ENCODE data around the gene ZBTB16.

Gene ZBTB16

GRCh38 chr11:114064216-114064615, 4.7 kb downstream of the ZBTB16 start:
- DNase-seq (ENCODE audit: low spot score), result no peak

DNA sequence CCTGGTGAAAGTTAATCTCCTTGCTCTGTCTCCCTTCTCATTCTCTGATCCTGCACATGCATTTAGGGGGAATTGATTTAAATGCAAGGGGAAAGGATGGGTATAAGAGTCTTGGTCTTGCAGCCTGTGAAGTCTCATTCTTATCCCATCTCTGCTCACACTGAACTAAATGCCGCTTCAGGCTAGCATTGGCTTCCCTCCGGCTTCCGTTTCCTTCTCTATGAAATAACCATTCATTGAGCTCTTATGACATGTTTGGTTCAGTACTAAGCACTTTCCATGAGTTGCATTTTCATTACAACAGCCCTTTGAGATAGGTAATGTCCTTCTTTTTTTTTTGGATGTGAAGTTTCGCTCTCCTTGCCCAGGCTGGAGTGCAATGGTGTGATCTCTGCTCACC, 5.6 kb downstream of the ZBTB16 start:
- DNase-seq (ENCODE audit: low spot score), result no peak

- DNase-seq (ENCODE audit: low spot score), result no peak
Measured at GRCh38 chr11:114066046-114066648, 6.6 kb downstream of the ZBTB16 start.

- no peak for DNase-seq (ENCODE audit: low spot score)
Measured at GRCh38 chr11:114068327-114068726, 8.8 kb downstream of the ZBTB16 start.

DNA sequence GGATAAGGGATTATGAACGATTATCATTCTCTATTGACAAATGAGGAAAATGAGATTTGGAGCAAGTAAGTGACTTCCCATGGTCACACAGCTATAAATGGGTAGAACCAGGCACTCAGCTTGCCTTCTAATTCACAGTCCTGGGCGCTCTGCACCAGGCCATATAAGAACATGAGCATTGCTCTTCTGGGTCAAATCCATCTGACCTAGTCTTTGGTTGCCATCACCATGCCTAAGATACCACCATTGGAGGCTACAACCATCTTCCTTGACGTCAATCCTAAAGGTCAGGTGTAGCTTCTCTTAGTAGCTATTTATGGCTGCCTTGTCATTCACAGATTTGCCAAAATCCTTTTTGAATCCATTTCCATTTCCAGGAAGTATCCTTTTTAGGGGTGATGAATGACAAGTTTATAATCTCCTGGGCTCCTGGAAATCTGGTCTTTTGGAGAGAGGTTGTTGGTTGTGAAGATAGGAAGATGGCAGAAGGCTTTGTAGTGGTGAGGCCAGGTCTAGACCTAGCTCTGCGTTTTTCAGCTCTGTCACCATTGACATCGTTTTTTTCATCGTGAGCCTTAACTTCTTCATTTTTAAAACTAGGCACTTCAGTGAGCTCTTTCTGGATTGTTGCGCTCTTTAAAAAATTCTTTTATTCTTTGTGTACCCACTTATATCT, 11.1 kb downstream of the ZBTB16 start:
- DNase-seq (ENCODE audit: low spot score), result no peak

- no peak for DNase-seq (ENCODE audit: low spot score)
Measured at GRCh38 chr11:114073007-114073827, 13.7 kb downstream of the ZBTB16 start.

DNA sequence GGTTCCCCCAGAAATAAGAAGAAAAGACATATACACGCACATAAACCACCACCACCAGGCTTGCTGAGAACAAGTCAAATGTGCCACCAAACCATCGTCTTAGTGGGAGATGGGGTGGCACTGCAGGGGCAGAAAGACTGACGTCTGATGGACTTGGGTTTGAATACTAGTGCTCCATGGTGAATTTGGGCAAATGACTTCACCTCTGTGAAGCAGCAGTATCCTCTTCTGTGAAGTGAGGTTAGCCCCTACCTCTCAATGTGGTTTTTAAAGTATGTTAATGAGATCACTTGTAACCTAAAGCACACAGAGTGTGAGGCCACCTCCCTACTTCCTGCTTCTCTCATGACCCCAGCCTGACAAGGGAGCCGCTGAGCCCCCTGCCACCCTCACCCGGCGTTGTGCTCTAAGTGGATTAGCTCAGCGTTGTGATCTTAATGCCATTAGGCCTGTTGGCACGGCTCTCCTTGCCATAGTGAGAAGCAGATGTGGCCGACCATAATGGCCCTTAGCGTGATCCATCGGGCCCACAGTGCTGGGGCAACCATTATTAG, 14.4 kb downstream of the ZBTB16 start:
- DNase-seq (ENCODE audit: low spot score), result no peak

- DNase-seq (ENCODE audit: low spot score), result no peak
Measured at GRCh38 chr11:114074546-114075343, 15.2 kb downstream of the ZBTB16 start.

- DNase-seq (ENCODE audit: low spot score), result no peak
Measured at GRCh38 chr11:114075344-114075610, 15.8 kb downstream of the ZBTB16 start.

- DNase-seq (ENCODE audit: low spot score), result peak; percentile 31
Measured at GRCh38 chr11:114075891-114076441, 16.5 kb downstream of the ZBTB16 start.

DNA sequence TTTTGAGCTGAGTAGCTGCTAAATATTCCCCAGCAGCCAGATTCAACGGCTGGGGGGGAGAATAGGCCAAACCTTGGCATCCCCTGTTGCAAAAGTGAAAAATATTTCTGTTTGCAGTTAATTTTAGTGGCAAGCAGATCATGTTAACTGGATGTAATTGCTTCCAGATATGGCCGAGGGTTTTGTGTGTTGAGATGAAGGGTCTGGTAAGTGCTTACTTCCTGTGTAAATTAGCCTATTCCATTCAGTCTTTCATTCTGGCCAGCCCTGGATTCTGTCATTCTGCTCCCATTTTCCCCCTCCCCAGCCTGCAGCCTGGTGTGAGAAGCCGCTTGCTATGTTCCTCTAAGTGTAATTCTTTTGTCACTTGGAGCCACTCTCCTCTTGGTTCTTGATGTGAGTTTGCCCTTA, 17.4 kb downstream of the ZBTB16 start:
- no peak for DNase-seq (ENCODE audit: low spot score)

DNA sequence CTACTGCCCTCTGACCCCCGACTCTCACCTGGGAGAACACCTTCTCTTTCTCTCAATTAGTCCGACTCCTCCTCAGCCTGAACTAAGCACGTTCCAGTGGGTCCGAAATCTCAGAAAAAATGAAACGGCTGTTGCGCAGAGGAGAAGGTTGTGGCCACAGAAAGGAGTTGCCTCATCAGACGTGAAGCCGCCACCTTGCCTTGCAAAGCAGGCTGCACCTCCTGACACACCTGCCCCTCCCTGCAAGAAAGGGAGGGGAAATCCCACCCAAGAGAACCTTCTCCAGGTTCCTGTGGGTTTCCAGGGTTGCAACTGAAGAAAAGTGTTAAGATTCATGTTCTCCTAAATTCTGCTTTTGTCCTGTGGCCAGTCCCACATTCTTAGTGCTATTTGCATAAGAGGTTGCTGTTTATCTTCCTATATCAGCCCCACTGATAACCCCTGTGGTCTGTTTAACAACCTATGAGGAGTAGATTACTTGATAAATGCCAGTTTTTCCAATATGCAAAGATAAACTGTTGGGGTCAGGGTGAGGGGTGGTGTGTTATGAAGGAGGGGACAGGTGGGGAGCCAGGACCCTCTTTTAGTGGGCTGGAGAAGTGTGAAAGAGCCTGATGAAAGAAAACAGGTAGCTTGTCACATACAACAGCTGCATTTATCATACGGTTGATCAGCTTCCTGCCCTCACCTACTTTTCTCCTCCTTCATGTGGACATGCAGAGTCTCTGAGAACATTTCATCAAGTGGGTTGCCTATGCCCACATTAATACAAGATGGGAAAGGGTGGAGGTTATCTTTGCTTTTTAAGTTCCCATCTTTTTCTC, 18.2 kb downstream of the ZBTB16 start:
- DNase-seq (ENCODE audit: low spot score), result no peak

DNA sequence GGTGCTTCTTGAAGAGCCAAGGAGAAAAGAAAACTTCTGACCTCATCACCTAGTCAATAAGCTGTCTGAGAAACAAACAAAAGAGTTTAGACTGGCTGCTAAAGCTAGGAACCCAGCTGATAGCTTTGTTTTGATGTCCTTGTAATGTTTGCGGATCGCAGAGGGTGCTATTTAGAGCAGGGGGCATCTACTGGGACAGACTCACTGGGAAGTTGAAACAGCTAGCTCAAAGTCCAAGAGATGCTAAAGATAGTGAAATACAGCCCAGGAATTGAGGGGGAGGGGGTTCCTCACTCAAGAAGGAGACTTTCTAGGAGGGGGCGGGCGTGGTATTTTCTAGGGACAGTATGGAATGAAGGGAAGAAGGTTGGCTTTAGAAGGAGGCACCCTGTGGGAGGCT, 18.9 kb downstream of the ZBTB16 start:
- no peak for DNase-seq (ENCODE audit: low spot score)

DNA sequence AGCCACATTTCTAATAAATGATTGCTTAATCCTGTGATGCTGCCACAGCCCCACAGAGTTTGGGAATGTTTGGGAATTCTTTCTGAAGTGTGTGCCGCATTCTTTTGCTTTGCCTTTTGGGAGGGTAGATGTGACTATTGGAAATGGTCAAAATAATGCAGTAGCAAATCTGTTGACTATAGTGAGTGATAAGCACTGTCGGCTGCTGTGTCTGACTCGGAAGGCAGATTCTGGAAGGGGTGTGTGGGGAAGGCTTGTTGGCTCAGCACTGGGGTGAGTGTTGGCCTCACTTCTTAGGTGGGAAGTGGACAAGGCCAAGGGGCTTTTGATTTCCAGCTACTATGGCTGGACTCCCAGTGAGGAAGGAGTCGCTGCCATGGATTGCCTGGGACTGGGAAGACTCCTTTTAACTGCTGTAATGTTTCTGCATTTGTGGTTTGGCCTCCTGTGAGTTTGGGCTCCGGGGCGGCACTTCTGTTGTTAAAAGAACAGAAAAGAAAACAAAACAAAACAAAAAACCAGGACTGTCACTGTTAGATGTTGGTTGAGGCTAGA, 20.1 kb downstream of the ZBTB16 start:
- DNase-seq (ENCODE audit: low spot score), result no peak

DNA sequence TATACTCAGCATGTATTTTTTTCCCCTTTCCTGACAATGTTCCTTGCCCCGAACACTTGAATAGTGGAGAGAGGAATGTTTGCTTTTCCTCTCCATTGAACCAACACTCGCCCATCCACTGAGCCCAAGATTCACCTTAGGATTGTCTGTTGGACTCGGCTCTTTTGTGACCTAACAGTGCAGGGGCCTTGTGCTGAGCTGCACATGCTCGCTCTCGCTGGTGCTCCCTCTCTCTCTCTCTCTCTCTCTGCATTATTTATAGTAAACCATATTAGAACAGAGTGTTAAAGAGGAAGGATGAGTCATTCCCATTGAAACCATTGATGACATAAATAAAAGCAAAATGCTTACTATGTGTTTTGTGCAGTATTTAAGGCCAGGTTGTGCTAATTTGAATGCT, 20.7 kb downstream of the ZBTB16 start:
- no peak for DNase-seq (ENCODE audit: low spot score)

DNA sequence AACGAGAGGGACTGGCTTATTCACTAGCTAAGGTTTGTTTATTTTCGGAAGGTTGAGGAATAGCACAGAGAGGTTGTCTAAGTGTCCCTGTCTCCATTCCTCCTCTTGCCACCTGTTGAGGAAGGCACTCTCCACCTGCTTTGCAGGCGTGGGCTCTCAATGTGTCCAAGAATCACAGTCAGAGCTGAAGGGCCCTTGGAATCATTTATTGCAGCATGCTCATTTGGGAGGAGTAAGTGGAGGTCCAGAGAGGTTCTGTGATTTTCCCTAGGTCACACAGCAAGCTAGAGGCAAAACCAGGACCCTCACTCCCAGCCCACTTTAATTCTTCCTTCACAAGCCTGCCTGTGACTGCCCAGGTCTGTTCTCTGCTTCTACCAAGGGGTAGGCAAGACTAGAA, 21.3 kb downstream of the ZBTB16 start:
- no peak for DNase-seq (ENCODE audit: low spot score)

GRCh38 chr11:114081641-114082414, 22.3 kb downstream of the ZBTB16 start:
- no peak for DNase-seq (ENCODE audit: low spot score)

- no peak for DNase-seq (ENCODE audit: low spot score)
Measured at GRCh38 chr11:114082415-114082748, 22.9 kb downstream of the ZBTB16 start.

DNA sequence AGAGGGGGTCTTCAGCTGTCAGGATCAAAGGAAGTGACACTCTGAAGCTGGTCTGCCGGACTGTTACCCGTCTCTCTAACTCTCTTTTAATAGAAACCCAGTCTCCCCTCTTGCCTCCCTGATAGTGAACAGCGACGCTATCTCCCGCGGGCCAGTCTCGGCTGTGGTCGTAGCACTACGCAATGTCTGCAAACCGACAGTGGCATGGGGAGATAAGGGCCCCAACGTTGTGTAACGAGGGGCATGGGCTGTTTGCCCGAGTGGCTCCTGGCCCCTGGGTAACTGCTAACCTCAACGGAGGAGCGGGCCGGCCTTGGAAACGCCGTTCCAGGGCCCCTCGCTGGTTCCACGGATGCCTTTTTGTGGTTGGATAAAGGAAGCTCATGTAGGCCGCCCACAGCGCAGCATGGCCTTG, 23.3 kb downstream of the ZBTB16 start:
- no peak for DNase-seq (ENCODE audit: low spot score)
